Measurements from ENCODE around the gene TFCP2. TPM values are rescaled to one million over a fixed set of nuclear protein-coding genes. Genes with fewer than 3 reads are reported as not detected.
"Not testable (repeated sequence)": the region's sequence is repeated elsewhere in the genome, so short reads cannot be mapped to it uniquely, and the experiment has no call there.

TFCP2 gene
- total RNA-seq, 2 experiments from 2014 or later, result 27.4 to 27.9 TPM

DNA sequence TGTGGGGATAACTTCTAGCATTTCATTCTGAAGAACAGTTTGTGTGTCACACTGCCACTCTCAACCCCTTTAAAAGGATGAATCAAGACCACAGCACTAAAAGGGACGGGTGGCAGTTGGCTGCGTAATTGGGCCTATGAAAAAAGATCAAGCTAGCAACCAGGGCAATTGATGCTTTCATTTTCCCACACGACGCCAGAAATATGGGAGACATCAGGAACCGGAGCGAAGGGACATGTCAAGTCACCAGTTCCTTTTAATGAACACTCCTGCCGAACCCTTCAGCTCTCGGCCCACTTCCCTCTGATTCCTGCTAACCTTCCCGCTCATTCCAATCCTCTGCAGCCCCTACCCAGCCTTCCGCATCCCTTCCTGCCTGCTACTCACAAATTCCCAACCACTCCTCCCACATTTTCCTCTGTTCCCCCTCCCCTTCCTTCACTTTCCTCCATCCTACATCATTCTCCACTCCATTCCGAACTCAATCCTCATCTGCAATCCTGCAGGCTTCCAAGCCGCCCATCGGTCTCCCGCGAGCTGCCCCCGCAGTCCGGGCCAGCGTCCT, 90.3 kb downstream of the TFCP2 start:
- POLR2A ChIA-PET, result interaction anchor here (0.5 to 2.6 kb wide), 10 partner anchors 9 to 253 kb away, joined by 3 to 15 read pairs (median 3); partner anchors contain the start of genes LETMD1 and SLC11A2
- CTCF ChIA-PET, result interaction anchor here (1.1 to 1.4 kb wide), 3 partner anchors 36 to 318 kb away, joined by 3 to 5 read pairs (median 3); no protein-coding TSS in a partner anchor
- H3K4me1 Mint-ChIP-seq (ENCODE audit: low read depth), result peaks cover 33% of the 10 kb centered on the region
- H3K27ac Mint-ChIP-seq, result peak overlapping the region; percentile 90
- peak; percentile 65 for DNase-seq
- H3K4me3 Mint-ChIP-seq, result peak overlapping the region; percentile 94
- ATAC-seq, result peak; percentile 25
- H3K36me3 Mint-ChIP-seq (ENCODE audit: low read depth), result peaks cover 9% of the 10 kb centered on the region
- TF ChIP-seq, protein P1, sequence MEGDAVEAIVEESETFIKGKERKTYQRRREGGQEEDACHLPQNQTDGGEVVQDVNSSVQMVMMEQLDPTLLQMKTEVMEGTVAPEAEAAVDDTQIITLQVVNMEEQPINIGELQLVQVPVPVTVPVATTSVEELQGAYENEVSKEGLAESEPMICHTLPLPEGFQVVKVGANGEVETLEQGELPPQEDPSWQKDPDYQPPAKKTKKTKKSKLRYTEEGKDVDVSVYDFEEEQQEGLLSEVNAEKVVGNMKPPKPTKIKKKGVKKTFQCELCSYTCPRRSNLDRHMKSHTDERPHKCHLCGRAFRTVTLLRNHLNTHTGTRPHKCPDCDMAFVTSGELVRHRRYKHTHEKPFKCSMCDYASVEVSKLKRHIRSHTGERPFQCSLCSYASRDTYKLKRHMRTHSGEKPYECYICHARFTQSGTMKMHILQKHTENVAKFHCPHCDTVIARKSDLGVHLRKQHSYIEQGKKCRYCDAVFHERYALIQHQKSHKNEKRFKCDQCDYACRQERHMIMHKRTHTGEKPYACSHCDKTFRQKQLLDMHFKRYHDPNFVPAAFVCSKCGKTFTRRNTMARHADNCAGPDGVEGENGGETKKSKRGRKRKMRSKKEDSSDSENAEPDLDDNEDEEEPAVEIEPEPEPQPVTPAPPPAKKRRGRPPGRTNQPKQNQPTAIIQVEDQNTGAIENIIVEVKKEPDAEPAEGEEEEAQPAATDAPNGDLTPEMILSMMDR (IDR thresholded peaks at IDR 0.05), result no peak
- peaks cover 1% of the 10 kb centered on the region for H3K9me3 Mint-ChIP-seq
- intact Hi-C loops (cut with micrococcal nuclease), result no loop called here
- H3K27me3 Mint-ChIP-seq, result no peaks in the 10 kb centered on the region

DNA sequence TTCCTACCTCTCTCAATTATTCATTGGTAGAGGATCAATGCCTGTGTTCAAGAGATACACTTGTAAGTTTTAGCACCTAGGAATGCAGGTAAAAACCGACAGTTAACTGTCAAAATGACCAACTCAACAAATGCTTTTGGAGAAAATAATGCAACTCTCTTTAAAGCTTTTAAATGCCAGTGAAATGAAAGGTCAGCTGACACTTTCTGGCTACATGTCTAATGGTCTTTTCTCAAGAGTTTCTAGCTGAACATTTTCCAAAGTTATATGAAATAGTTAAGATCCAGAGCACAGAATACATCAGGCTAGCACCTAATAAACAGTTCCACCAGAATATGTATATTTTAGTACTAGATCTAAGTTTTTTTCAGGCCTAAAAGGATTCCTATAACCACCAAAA, 91.5 kb downstream of the TFCP2 start:
- TF ChIP-seq, protein P1 (IDR thresholded peaks at IDR 0.05), result no peak
- intact Hi-C loops (cut with micrococcal nuclease), result no loop called here
- H3K9me3 Mint-ChIP-seq, result peaks cover 1% of the 10 kb centered on the region
- ATAC-seq (no peak), DNase-seq (no peak)
- no peak overlapping the region for H3K27ac Mint-ChIP-seq
- ChIA-PET POLR2A (interaction anchor here (1.0 to 2.6 kb wide), 3 partner anchors 9 to 163 kb away, joined by 3 to 15 read pairs (median 11); partner anchors contain the start of gene LETMD1), CTCF (interaction anchor here (1.2 kb wide), 1 partner anchor 279 kb away, joined by 3 read pairs; no protein-coding TSS in a partner anchor)
- H3K36me3 Mint-ChIP-seq (ENCODE audit: low read depth), result peaks cover 9% of the 10 kb centered on the region
- peaks cover 28% of the 10 kb centered on the region for H3K4me1 Mint-ChIP-seq (ENCODE audit: low read depth)
- no peaks in the 10 kb centered on the region for H3K27me3 Mint-ChIP-seq
- H3K4me3 Mint-ChIP-seq, result peak overlapping the region; percentile 94

DNA sequence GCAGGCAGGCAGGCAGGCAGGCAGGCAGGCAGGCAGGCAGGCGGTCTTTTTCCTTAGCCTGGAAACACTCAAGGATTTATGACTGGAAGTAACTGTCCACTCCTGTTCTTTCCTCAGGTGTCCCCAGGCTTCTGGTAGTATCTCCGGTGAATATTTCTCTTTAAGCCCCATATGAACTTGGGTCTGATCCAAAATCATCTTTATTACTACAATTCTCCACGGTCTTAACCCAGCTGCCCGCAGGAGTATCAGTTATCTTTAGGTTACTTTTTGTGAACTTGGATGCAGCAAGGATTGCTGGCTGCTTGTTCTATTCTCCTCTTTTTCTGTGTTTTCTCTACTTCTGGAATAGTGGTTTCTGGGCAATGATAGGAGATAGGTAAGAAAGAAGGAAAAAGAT, 92.8 kb downstream of the TFCP2 start:
- peaks cover 9% of the 10 kb centered on the region for H3K36me3 Mint-ChIP-seq (ENCODE audit: low read depth)
- H3K4me1 Mint-ChIP-seq (ENCODE audit: low read depth), result peaks cover 32% of the 10 kb centered on the region
- no peak for DNase-seq
- H3K9me3 Mint-ChIP-seq, result peaks cover 1% of the 10 kb centered on the region
- intact Hi-C loops (cut with micrococcal nuclease), result no loop called here
- no peak overlapping the region for H3K27ac Mint-ChIP-seq
- ChIA-PET POLR2A (interaction anchor here (0.7 kb wide), 1 partner anchor 92 kb away, joined by 3 read pairs; no protein-coding TSS in a partner anchor), CTCF (interaction anchor here (1.2 kb wide), 2 partner anchors 172 to 281 kb away, joined by 3 read pairs; no protein-coding TSS in a partner anchor)
- H3K4me3 Mint-ChIP-seq, result no peak overlapping the region
- TF ChIP-seq, protein P1 (IDR thresholded peaks at IDR 0.05), result no peak
- H3K27me3 Mint-ChIP-seq, result no peaks in the 10 kb centered on the region
- ATAC-seq, result no peak

DNA sequence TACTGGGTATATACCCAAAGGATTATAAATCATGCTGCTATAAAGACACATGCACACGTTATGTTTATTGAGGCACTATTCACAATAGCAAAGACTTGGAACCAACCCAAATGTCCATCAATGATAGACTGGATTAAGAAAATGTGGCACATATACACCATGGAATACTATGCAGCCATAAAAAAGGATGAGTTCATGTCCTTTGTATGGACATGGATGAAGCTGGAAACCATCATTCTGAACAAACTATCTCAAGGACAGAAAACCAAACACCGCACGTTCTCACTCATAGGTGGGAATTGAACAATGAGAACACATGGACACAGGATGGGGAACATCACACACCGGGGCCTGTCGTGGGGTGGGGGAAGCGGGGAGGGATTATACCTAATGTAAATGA, 94.1 kb downstream of the TFCP2 start:
- H3K27me3 Mint-ChIP-seq; POLR2A ChIA-PET; ATAC-seq; H3K4me3 Mint-ChIP-seq; H3K9me3 Mint-ChIP-seq; CTCF ChIA-PET; DNase-seq; intact Hi-C loops (cut with micrococcal nuclease); H3K27ac Mint-ChIP-seq: not testable (repeated sequence)
- Mint-ChIP-seq H3K36me3 (ENCODE audit: low read depth) (peaks cover 13% of the 10 kb centered on the region), H3K4me1 (ENCODE audit: low read depth) (peaks cover 32% of the 10 kb centered on the region)

DNA sequence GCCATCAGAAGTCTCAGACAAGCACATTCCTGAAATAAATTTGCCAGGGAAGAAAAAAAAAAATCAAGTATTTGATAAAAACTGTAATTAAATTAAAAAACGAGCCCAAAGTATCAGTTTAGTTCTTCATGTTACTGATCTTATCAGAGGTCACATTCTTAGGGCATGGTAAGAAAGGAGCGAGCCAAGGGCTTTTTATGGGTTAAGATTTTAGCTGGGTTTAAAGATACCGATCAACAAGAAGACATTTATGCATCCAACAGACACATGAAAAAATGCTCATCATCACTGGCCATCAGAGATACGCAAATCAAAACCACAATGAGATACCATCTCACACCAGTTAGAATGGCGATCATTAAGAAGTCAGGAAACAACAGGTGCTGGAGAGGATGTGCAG, 94.6 kb downstream of the TFCP2 start:
- CTCF ChIA-PET, result interaction anchor here (1.0 kb wide), 1 partner anchor 312 kb away, joined by 3 read pairs; no protein-coding TSS in a partner anchor
- H3K4me3 Mint-ChIP-seq, result not testable (repeated sequence)

DNA sequence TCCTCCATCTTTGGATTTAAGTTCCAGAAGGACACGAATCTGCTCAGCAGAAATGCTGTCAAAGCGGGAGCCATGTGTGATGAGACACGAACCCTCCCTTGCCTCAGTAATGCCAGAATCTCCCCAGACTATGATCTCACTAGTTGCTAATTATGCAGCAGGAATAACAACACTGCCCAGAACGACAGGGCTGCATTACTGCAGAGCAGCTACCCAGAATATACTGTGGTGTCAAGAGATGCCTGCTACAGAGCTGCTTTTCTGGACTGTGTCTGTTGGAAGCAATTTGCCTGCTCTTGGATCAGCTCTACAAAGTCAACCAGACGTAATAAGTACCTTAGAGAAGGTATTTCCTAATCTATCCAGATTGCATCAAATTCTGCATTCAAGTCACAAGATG, 95.0 kb downstream of the TFCP2 start:
- intact Hi-C loops (cut with micrococcal nuclease), result no loop called here
- H3K4me1 Mint-ChIP-seq (ENCODE audit: low read depth), result peaks cover 28% of the 10 kb centered on the region
- H3K27ac Mint-ChIP-seq, result no peak overlapping the region
- ChIA-PET CTCF (interaction anchor here (1.0 kb wide), 1 partner anchor 311 kb away, joined by 3 read pairs; no protein-coding TSS in a partner anchor), POLR2A (no interaction called here)
- DNase-seq (no peak), ATAC-seq (no peak)
- peaks cover 1% of the 10 kb centered on the region for H3K9me3 Mint-ChIP-seq
- H3K4me3 Mint-ChIP-seq, result no peak overlapping the region
- TF ChIP-seq, protein P1 (IDR thresholded peaks at IDR 0.05), result no peak
- no peaks in the 10 kb centered on the region for H3K27me3 Mint-ChIP-seq
- H3K36me3 Mint-ChIP-seq (ENCODE audit: low read depth), result peaks cover 14% of the 10 kb centered on the region

More for the DNA sequence above, 94.6 kb downstream of the TFCP2 start:
- Mint-ChIP-seq H3K4me1 (ENCODE audit: low read depth) (peaks cover 28% of the 10 kb centered on the region), H3K36me3 (ENCODE audit: low read depth) (peaks cover 14% of the 10 kb centered on the region)
- H3K27ac Mint-ChIP-seq; H3K9me3 Mint-ChIP-seq; POLR2A ChIA-PET; H3K27me3 Mint-ChIP-seq; ATAC-seq; DNase-seq; intact Hi-C loops (cut with micrococcal nuclease): not testable (repeated sequence)

Measured in activated CD8-positive, alpha-beta T cell treated with anti-CD3 and anti-CD28 coated beads for 36 hours (primary cell).